Right lobe of liver (tissue), 6 donors: ENCODE data around the gene GALNT7. TPM values are rescaled to one million over a fixed set of nuclear protein-coding genes. Genes with fewer than 3 reads are reported as not detected.

ENCODE experiments used
- ATAC-seq, 4 donors: fragments of 200-7000 bp; cut with Tn5 transposase; one replicate each; pipeline ENCODE4 v1.9.1; 2020; ENCODE audit warnings: mild to moderate bottlenecking in 4 of 4, moderate library complexity in 4 of 4
- DNase-seq, 3 donors: peaks; one replicate each; pipeline ENCODE4 v3.0.0-alpha.2; 2020
- H3K27ac ChIP-seq, 3 donors: fragments of 200-600 bp; one replicate each; pipeline ENCODE4 v1.8.0; 2022
- H3K27me3 ChIP-seq, 2 donors: fragments of 200-600 bp; one replicate each; pipeline ENCODE4 v1.8.0; 2022
- H3K36me3 ChIP-seq, 4 donors: fragments of 200-600 bp; sonication (generic) in 1 of 4; one replicate each; pipeline versions ENCODE4 v1.5.1 to v1.8.0; 2017 to 2022; ENCODE audit warnings: control low read depth in 1 of 4
- H3K4me1 ChIP-seq, 4 donors: fragments of 200-600 bp; sonication (generic) in 1 of 4; one replicate each; pipeline versions ENCODE4 v1.5.1 to v1.8.0; 2017 to 2022; ENCODE audit warnings: control low read depth in 1 of 4
- H3K4me3 ChIP-seq, 3 donors: fragments of 200-600 bp; one replicate each; pipeline ENCODE4 v1.8.0; 2022
- H3K9me3 ChIP-seq, 4 donors: fragments of 200-600 bp; sonication (generic) in 1 of 4; one replicate each; pipeline versions ENCODE4 v1.5.1 to v1.8.0; 2017 to 2022; ENCODE audit warnings: control low read depth in 1 of 4
- CTCF ChIP-seq, 4 donors: fragments of 200-600 bp in 3 of 4; fragments of 450-650 bp in 1 of 4; IDR thresholded peaks; one replicate each; pipeline versions ENCODE4 v1.5.1 to v1.8.0; 2016 to 2022; ENCODE audit warnings: antibody characterized with exemption in 4 of 4, mild to moderate bottlenecking in 2 of 4
- POLR2A ChIP-seq: fragments of 450-650 bp; IDR thresholded peaks from one replicate; pipeline ENCODE4 v1.6.1; 2017; ENCODE audit warnings: antibody characterized with exemption, mild to moderate bottlenecking
- WGBS: methylation state at CpG from one replicate; pipeline ENCODE4 v1.1.6; 2018; ENCODE audit warnings: low coverage, low lambda C conversion rate; ENCODE audit not compliant: insufficient coverage; ENCODE audit errors: missing lambda C conversion rate; 5-methylcytosine and 5-hydroxymethylcytosine counted together
- intact Hi-C, 2 donors: fragments of 100-400 bp; cut with DNase I; formaldehyde crosslinking; loops; one replicate each; pipeline versions ENCODE4 v1.11.2 to v1.14.1; 2022
- total RNA-seq, 6 experiments: library from RNA; depleted of rRNA in 2 of 6; stranded (reverse); fragments of >200 nt in 2 of 6; fragmentation: NEBNext Ultra II Directional in 3 of 6; extraction: Animal tissue kit (Norgen Biotek cat#: 25700) in 3 of 6; gene quantifications; one replicate each; pipeline versions ENCODE4 v1.1.0 to v1.2.4, GENCODE V29; 2016 to 2023
- donor health status: DM: no; HTN: yes; CAD: no.
- donor health status: DM: no; HTN: no; CAD: no.
- donor health status: DM: no; HTN: no; CAD: no.
- donor health status: DM: no; HTN: yes; CAD: no.
- donor health status: DM: no; HTN: yes; CAD: no.

Gene GALNT7
- total RNA-seq, 6 experiments from 2014 or later = 0.62 to 2.2 (median 1.4) TPM

- no peaks in the 10 kb centered on the region for H3K9me3 ChIP-seq
- ATAC-seq = no peak
- DNase-seq = no peak
- H3K36me3 ChIP-seq = no peaks in the 10 kb centered on the region
- H3K4me3 ChIP-seq = no peak overlapping the region
- intact Hi-C loops = no loop called here
- WGBS = 68% methylated on average over 5 of the region's 5 CpGs
- no peaks in the 10 kb centered on the region for H3K27me3 ChIP-seq
- H3K27ac ChIP-seq = no peak overlapping the region
- H3K4me1 ChIP-seq = no peaks in the 10 kb centered on the region
- TF ChIP-seq POLR2A = no peak
- TF ChIP-seq CTCF (IDR thresholded peaks at IDR 0.05) = no peak
Observed at GRCh38 chr4:173233857-173234256, 65.2 kb downstream of the GALNT7 start.

GRCh38 chr4:173235050-173235449 lies 66.4 kb downstream of the GALNT7 start:
- DNase-seq = no peak
- 73% methylated on average over 3 of the region's 3 CpGs for WGBS
- no peak for ATAC-seq
- Histone ChIP-seq H3K4me3 (no peak overlapping the region), H3K27me3 (no peaks in the 10 kb centered on the region), H3K4me1 (no peaks in the 10 kb centered on the region), H3K9me3 (no peaks in the 10 kb centered on the region), H3K27ac (no peak overlapping the region), H3K36me3 (no peaks in the 10 kb centered on the region)
- intact Hi-C loops = no loop called here
- TF ChIP-seq POLR2A (no peak), CTCF (IDR thresholded peaks at IDR 0.05) (no peak)

- no peaks in the 10 kb centered on the region for H3K9me3 ChIP-seq
- DNase-seq (no peak), ATAC-seq (no peak)
- H3K36me3 ChIP-seq = no peaks in the 10 kb centered on the region
- no peak overlapping the region for H3K27ac ChIP-seq
- TF ChIP-seq CTCF (IDR thresholded peaks at IDR 0.05) (no peak), POLR2A (no peak)
- no peak overlapping the region for H3K4me3 ChIP-seq
- intact Hi-C loops = no loop called here
- WGBS = 58% methylated on average over 3 of the region's 3 CpGs
- no peaks in the 10 kb centered on the region for H3K27me3 ChIP-seq
- no peaks in the 10 kb centered on the region for H3K4me1 ChIP-seq
Observed at GRCh38 chr4:173236301-173236700, 67.7 kb downstream of the GALNT7 start.

GRCh38 chr4:173237152-173237551 lies 68.5 kb downstream of the GALNT7 start:
- no peaks in the 10 kb centered on the region for H3K4me1 ChIP-seq
- intact Hi-C loops = no loop called here
- 47% methylated on average over 2 of the region's 2 CpGs for WGBS
- no peak for ATAC-seq
- H3K9me3 ChIP-seq = no peaks in the 10 kb centered on the region
- no peak overlapping the region for H3K27ac ChIP-seq
- no peaks in the 10 kb centered on the region for H3K36me3 ChIP-seq
- no peak for TF ChIP-seq CTCF (IDR thresholded peaks at IDR 0.05)
- DNase-seq = no peak
- no peaks in the 10 kb centered on the region for H3K27me3 ChIP-seq
- no peak overlapping the region for H3K4me3 ChIP-seq

DNA sequence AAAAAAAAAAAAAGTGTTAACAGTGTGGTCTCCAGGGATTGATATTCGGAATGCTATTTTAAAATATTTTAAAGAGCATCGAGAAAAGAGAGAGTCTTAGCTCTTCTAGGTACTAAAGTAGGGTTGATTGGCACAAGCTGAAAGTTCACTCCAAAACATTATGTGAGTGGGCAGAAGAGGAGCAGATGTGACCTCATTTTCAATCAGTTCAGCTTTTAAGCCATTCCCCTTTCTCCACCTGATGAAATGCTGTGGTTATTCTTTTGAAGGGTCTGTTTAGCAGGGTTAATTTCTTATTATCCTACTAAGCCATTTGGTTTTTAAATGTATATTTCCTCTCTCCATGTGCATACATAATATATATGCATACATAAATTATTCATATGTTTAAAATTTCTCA lies 69.2 kb downstream of the GALNT7 start:
- Histone ChIP-seq H3K27ac (no peak overlapping the region), H3K36me3 (no peaks in the 10 kb centered on the region), H3K9me3 (no peaks in the 10 kb centered on the region), H3K27me3 (no peaks in the 10 kb centered on the region), H3K4me3 (no peak overlapping the region), H3K4me1 (no peaks in the 10 kb centered on the region)
- DNase-seq (no peak), ATAC-seq (no peak)
- WGBS = 63% methylated on average over 2 of the region's 2 CpGs
- intact Hi-C loops = no loop called here
- TF ChIP-seq POLR2A = no peak
- TF ChIP-seq CTCF (IDR thresholded peaks at IDR 0.05) = no peak
